ENCODE results near the gene MESP2.

DNA sequence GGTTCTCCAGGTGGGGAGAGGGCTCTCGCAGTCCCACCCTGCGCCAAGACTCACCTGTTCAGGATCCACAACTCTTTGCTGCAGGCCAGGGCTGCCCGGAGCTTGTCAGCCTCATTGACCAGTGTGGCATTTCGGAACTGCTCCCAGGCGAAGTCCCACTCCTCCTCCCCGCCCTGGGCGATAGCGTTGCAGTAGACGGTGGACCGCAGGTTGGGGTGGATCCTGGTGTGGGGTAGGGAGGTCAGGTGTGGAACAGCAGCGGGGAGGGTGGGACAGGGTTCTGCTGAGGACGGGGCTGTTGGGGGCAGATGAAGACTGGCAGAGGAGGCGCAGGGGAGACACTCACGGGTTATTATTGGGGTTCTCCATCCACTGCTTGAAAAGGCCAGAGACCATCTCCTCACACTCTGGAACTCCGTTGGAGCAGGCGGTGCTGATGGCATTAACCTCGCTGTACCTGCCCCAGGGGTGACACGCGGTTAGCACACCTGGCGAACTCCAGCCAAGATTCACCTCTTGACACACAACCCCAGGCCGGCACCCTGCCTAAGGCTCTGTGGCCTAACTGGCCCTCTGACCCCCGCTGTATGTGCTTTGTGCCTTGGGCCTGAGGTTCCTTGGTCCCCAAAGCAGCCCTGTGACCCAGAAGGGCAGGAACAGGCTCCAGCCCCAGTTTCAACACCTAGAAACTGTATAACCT, 16.1 kb downstream of the MESP2 start:
- TF ChIP-seq, protein P1, sequence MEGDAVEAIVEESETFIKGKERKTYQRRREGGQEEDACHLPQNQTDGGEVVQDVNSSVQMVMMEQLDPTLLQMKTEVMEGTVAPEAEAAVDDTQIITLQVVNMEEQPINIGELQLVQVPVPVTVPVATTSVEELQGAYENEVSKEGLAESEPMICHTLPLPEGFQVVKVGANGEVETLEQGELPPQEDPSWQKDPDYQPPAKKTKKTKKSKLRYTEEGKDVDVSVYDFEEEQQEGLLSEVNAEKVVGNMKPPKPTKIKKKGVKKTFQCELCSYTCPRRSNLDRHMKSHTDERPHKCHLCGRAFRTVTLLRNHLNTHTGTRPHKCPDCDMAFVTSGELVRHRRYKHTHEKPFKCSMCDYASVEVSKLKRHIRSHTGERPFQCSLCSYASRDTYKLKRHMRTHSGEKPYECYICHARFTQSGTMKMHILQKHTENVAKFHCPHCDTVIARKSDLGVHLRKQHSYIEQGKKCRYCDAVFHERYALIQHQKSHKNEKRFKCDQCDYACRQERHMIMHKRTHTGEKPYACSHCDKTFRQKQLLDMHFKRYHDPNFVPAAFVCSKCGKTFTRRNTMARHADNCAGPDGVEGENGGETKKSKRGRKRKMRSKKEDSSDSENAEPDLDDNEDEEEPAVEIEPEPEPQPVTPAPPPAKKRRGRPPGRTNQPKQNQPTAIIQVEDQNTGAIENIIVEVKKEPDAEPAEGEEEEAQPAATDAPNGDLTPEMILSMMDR (IDR thresholded peaks at IDR 0.05), result no peak
- TF ChIP-seq EP300 (IDR thresholded peaks at IDR 0.05), result no peak

All from ovary (tissue), 3 donors.